CD14-positive monocyte (primary cell): Measurements from ENCODE around the gene MICAL2. TPM values are rescaled to one million over a fixed set of nuclear protein-coding genes. Genes with fewer than 3 reads are reported as not detected.
A peak's percentile ranks its signal among the peaks of the same experiment; 100 is the strongest.

Experiments used
- DNase-seq, 3 donors: peaks; one replicate each; pipeline ENCODE4 v3.0.0-alpha.2; 2011 to 2022
- H2AFZ ChIP-seq: 2 replicates; pipeline ENCODE4 v1.6.0; 2012; ENCODE audit warnings: mild to moderate bottlenecking, low read depth, low read length, inconsistent platforms; ENCODE audit not compliant: insufficient read depth, poor library complexity, severe bottlenecking
- H3K27ac ChIP-seq, 2 donors: 1 replicate in 1 of 2; 2 replicates in 1 of 2; pipeline ENCODE4 v1.5.1; 2012 to 2013; ENCODE audit warnings: low read length in 2 of 2, control low read depth in 1 of 2, inconsistent platforms in 1 of 2, low read depth in 1 of 2, mild to moderate bottlenecking in 1 of 2
- H3K27me3 ChIP-seq, 2 donors: one replicate each; pipeline versions ENCODE4 v1.6.0 to v1.6.1; 2011 to 2013; ENCODE audit warnings: low read length in 2 of 2; ENCODE audit not compliant: control insufficient read depth in 2 of 2, insufficient read depth in 2 of 2
- H3K36me3 ChIP-seq, 2 donors: replicated peaks in 1 of 2; 1 replicate in 1 of 2; 2 replicates in 1 of 2; pipeline versions ENCODE4 v1.5.1 to v1.6.1; 2012 to 2013; ENCODE audit warnings: low read length in 2 of 2, control low read depth in 1 of 2, inconsistent platforms in 1 of 2, mild to moderate bottlenecking in 1 of 2; ENCODE audit not compliant: insufficient read depth in 2 of 2, control insufficient read depth in 1 of 2
- H3K4me1 ChIP-seq, 2 donors: 1 replicate in 1 of 2; 2 replicates in 1 of 2; pipeline versions ENCODE4 v1.5.1 to v1.6.1; 2012 to 2013; ENCODE audit warnings: low read length in 2 of 2, control low read depth in 1 of 2, inconsistent platforms in 1 of 2, mild to moderate bottlenecking in 1 of 2, moderate library complexity in 1 of 2; ENCODE audit not compliant: insufficient read depth in 2 of 2, control insufficient read depth in 1 of 2
- H3K4me2 ChIP-seq: replicated peaks from 2 replicates; pipeline ENCODE3; 2012; ENCODE audit warnings: low read length, moderate library complexity, mild to moderate bottlenecking; ENCODE audit not compliant: poor library complexity, severe bottlenecking; ENCODE audit errors: extremely low read depth
- H3K4me3 ChIP-seq, 3 experiments: fragments of 200-600 bp in 1 of 3; sonication (generic) in 1 of 3; replicated peaks in 1 of 3; 1 replicate in 2 of 3; 2 replicates in 1 of 3; pipeline ENCODE4 v1.5.1; 2011 to 2013; ENCODE audit warnings: low read length in 3 of 3, mild to moderate bottlenecking in 3 of 3, control low read depth in 2 of 3, low read depth in 2 of 3, inconsistent platforms in 1 of 3, moderate library complexity in 1 of 3
- H3K79me2 ChIP-seq: 2 replicates; pipeline ENCODE4 v1.6.0; 2012; ENCODE audit warnings: mild to moderate bottlenecking, control low read depth, inconsistent platforms, low read length, moderate library complexity; ENCODE audit not compliant: insufficient read depth
- H3K9ac ChIP-seq: 2 replicates; pipeline ENCODE4 v1.6.0; 2017; ENCODE audit warnings: low read length, mild to moderate bottlenecking; ENCODE audit not compliant: insufficient read depth, poor library complexity, severe bottlenecking
- H3K9me3 ChIP-seq, 2 donors: replicated peaks in 1 of 2; 1 replicate in 1 of 2; 2 replicates in 1 of 2; pipeline versions ENCODE4 v1.5.1 to v1.6.1; 2012 to 2013; ENCODE audit warnings: low read length in 2 of 2, control low read depth in 1 of 2; ENCODE audit not compliant: control insufficient read depth in 1 of 2, insufficient read depth in 1 of 2
- H4K20me1 ChIP-seq: 2 replicates; pipeline ENCODE4 v1.6.0; 2012; ENCODE audit warnings: mild to moderate bottlenecking, low read length, control low read depth, moderate library complexity; ENCODE audit not compliant: insufficient read depth
- H3K27ac Mint-ChIP-seq, 7 donors: one replicate each; pipeline ENCODE4 v1.8.0; 2020; ENCODE audit warnings: mild to moderate bottlenecking in 7 of 7, mixed read lengths in 7 of 7, moderate library complexity in 6 of 7, inconsistent platforms in 2 of 7
- H3K27me3 Mint-ChIP-seq, 3 donors: one replicate each; pipeline ENCODE4 v1.8.0; 2021 to 2022; ENCODE audit warnings: low read depth in 3 of 3, mild to moderate bottlenecking in 3 of 3, mixed read lengths in 3 of 3, moderate library complexity in 3 of 3, inconsistent platforms in 1 of 3
- H3K36me3 Mint-ChIP-seq, 2 donors: one replicate each; pipeline ENCODE4 v1.8.0; 2020; ENCODE audit warnings: mixed read lengths in 2 of 2, inconsistent platforms in 1 of 2, mild to moderate bottlenecking in 1 of 2
- H3K4me1 Mint-ChIP-seq: one replicate; pipeline ENCODE4 v1.8.0; 2020; ENCODE audit warnings: mild to moderate bottlenecking, mixed read lengths
- H3K4me3 Mint-ChIP-seq, 2 donors: one replicate each; pipeline ENCODE4 v1.8.0; 2020; ENCODE audit warnings: mild to moderate bottlenecking in 2 of 2, mixed read lengths in 2 of 2, moderate library complexity in 1 of 2
- H3K9me3 Mint-ChIP-seq, 7 donors: one replicate each; pipeline ENCODE4 v1.8.0; 2020 to 2022; ENCODE audit warnings: mixed read lengths in 7 of 7, mild to moderate bottlenecking in 6 of 7, moderate library complexity in 6 of 7, inconsistent platforms in 2 of 7
- CTCF ChIP-seq: fragments of 200-600 bp; IDR thresholded peaks from one replicate; pipeline ENCODE4 v1.8.0; 2022; ENCODE audit warnings: antibody characterized with exemption, mild to moderate bottlenecking
- WGBS: methylation state at CpG from one replicate; pipeline ENCODE4 v1.1.5; 2013; ENCODE audit warnings: missing lambda C conversion rate; ENCODE audit not compliant: insufficient coverage; 5-methylcytosine and 5-hydroxymethylcytosine counted together
- intact Hi-C, 2 donors: fragments of 100-400 bp; cut with micrococcal nuclease; formaldehyde crosslinking; loops; one replicate each; pipeline versions ENCODE4 v1.15.0 to v1.15.1; 2023
- polyA plus RNA-seq, 3 donors: library from polyadenylated mRNA; depleted of rRNA in 1 of 3; unstranded in 2 of 3; stranded (reverse) in 1 of 3; fragments of 300-500 nt in 2 of 3; fragments of >200 nt in 1 of 3; fragmentation: Illumina TruSeq in 2 of 3; gene quantifications; 1 replicate in 2 of 3; 2 replicates in 1 of 3; pipeline ENCODE4 v1.2.3, GENCODE V29; 2012 to 2021

The MICAL2 gene
- polyA plus RNA-seq, 3 donors = 39.8 to 72.5 (median 44.0) TPM

GRCh38 chr11:12225046-12225739 is 114.8 kb downstream of the MICAL2 start:
- H3K27ac ChIP-seq = peak overlapping the region in 1 of 2 donors; percentile 73
- no peaks in the 10 kb centered on the region for H3K27me3 Mint-ChIP-seq
- H2AFZ ChIP-seq = no peak overlapping the region
- H3K36me3 Mint-ChIP-seq = peaks cover 85 to 100% of the 10 kb centered on the region in 2 donors
- no peak for TF ChIP-seq CTCF
- no peaks in the 10 kb centered on the region for H3K9me3 ChIP-seq
- no peak overlapping the region for H3K4me3 ChIP-seq
- peaks cover 0 to 3% (median 0%) of the 10 kb centered on the region in 7 donors for H3K9me3 Mint-ChIP-seq
- no peak for DNase-seq
- H3K36me3 ChIP-seq = peaks cover 80 to 100% of the 10 kb centered on the region in 2 donors
- H3K9ac ChIP-seq = no peak overlapping the region
- H3K4me2 ChIP-seq = no peak overlapping the region
- no peaks in the 10 kb centered on the region for H3K27me3 ChIP-seq
- no peaks in the 10 kb centered on the region for H3K79me2 ChIP-seq
- peak overlapping the region; percentile 28 to 93 (median 72) for H3K27ac Mint-ChIP-seq
- no peak overlapping the region for H3K4me3 Mint-ChIP-seq
- intact Hi-C loops = loop anchor here in 1 of 2 donors (10.0 kb wide), 1 partner anchor 50 kb away; no protein-coding TSS in a partner anchor
- 17% methylated on average over 1 of the region's 8 CpGs for WGBS
- peaks cover 35 to 50% of the 10 kb centered on the region in 2 donors for H3K4me1 ChIP-seq
- H4K20me1 ChIP-seq = peaks cover 29% of the 10 kb centered on the region
- peaks cover 51% of the 10 kb centered on the region for H3K4me1 Mint-ChIP-seq

GRCh38 chr11:12226093-12226492 is 115.7 kb downstream of the MICAL2 start:
- DNase-seq = no peak
- H3K79me2 ChIP-seq = no peaks in the 10 kb centered on the region
- no peak overlapping the region for H3K4me3 ChIP-seq
- peaks cover 33% of the 10 kb centered on the region for H4K20me1 ChIP-seq
- intact Hi-C loops = loop anchor here in 1 of 2 donors (10.0 kb wide), 1 partner anchor 51 kb away; no protein-coding TSS in a partner anchor
- H3K9me3 ChIP-seq = no peaks in the 10 kb centered on the region
- H3K4me2 ChIP-seq = no peak overlapping the region
- 98% methylated on average over 7 of the region's 8 CpGs for WGBS
- Mint-ChIP-seq H3K36me3 (peaks cover 85 to 100% of the 10 kb centered on the region in 2 donors), H3K4me1 (peaks cover 51% of the 10 kb centered on the region), H3K4me3 (no peak overlapping the region), H3K9me3 (peaks cover 0 to 3% (median 0%) of the 10 kb centered on the region in 7 donors), H3K27me3 (no peaks in the 10 kb centered on the region), H3K27ac (peak overlapping the region in 5 of 7 donors; percentile 3 to 77 (median 46))
- H3K36me3 ChIP-seq = peaks cover 82 to 100% of the 10 kb centered on the region in 2 donors
- H3K9ac ChIP-seq = no peak overlapping the region
- no peaks in the 10 kb centered on the region for H3K27me3 ChIP-seq
- no peak for TF ChIP-seq CTCF
- no peak overlapping the region for H2AFZ ChIP-seq
- peaks cover 35 to 50% of the 10 kb centered on the region in 2 donors for H3K4me1 ChIP-seq
- no peak overlapping the region for H3K27ac ChIP-seq
